GM18867 (cell line): Measurements from ENCODE around the gene DRGX.

ENCODE experiments used
- ATAC-seq: cut with Tn5 transposase; IDR thresholded peaks from one replicate; pipeline ENCODE4 v1.9.1; 2021; ENCODE audit warnings: mild to moderate bottlenecking, moderate library complexity; ENCODE audit not compliant: unreplicated experiment

Gene DRGX

GRCh38 chr10:49408519-49409306, 12.8 kb upstream of the DRGX start:
- no peak for ATAC-seq

GRCh38 chr10:49407552-49408137, 11.8 kb upstream of the DRGX start:
- ATAC-seq, result peak; percentile 65

- ATAC-seq, result no peak
Measured at GRCh38 chr10:49407151-49407550, 11.3 kb upstream of the DRGX start.

- ATAC-seq, result no peak
Measured at GRCh38 chr10:49404321-49404878, 8.5 kb upstream of the DRGX start.

GRCh38 chr10:49403363-49403762, 7.5 kb upstream of the DRGX start:
- ATAC-seq, result no peak

GRCh38 chr10:49400365-49400764, 4.5 kb upstream of the DRGX start:
- ATAC-seq, result no peak

- no peak for ATAC-seq
Measured at GRCh38 chr10:49398986-49399385, 3.1 kb upstream of the DRGX start.

- peak; percentile 69 for ATAC-seq
Measured at GRCh38 chr10:49398000-49398861, 2.3 kb upstream of the DRGX start.

GRCh38 chr10:49397036-49397999, 1.4 kb upstream of the DRGX start:
- no peak for ATAC-seq

GRCh38 chr10:49396666-49396999, 744 bp upstream of the DRGX start:
- no peak for ATAC-seq

- no peak for ATAC-seq
Measured at GRCh38 chr10:49394933-49395740, 752 bp downstream of the DRGX start.

- no peak for ATAC-seq
Measured at GRCh38 chr10:49393757-49394156, 2.1 kb downstream of the DRGX start.

GRCh38 chr10:49393301-49393700, 2.6 kb downstream of the DRGX start:
- ATAC-seq, result no peak

- no peak for ATAC-seq
Measured at GRCh38 chr10:49389361-49389933, 6.4 kb downstream of the DRGX start.

- no peak for ATAC-seq
Measured at GRCh38 chr10:49388161-49388560, 7.7 kb downstream of the DRGX start.

- ATAC-seq, result no peak
Measured at GRCh38 chr10:49387071-49387470, 8.8 kb downstream of the DRGX start.

- no peak for ATAC-seq
Measured at GRCh38 chr10:49385939-49386922, 9.7 kb downstream of the DRGX start.
